GM23248 (cell line): ENCODE data around the gene SPINK6. TPM values are rescaled to one million over a fixed set of nuclear protein-coding genes. Genes with fewer than 3 reads are reported as not detected.

Experiments used
- DNase-seq: peaks from one replicate; pipeline ENCODE4 v3.0.0-alpha.2; 2015
- H2AFZ ChIP-seq: fragments of 200-600 bp; sonication (generic); 2 replicates; pipeline ENCODE4 v1.6.1; 2016; ENCODE audit warnings: antibody characterized with exemption
- H3F3A ChIP-seq: fragments of 200-600 bp; sonication (generic); 2 replicates; pipeline ENCODE4 v1.6.1; 2016; ENCODE audit warnings: mild to moderate bottlenecking, antibody characterized with exemption, mixed run types; ENCODE audit not compliant: insufficient read depth
- H3K27ac ChIP-seq: fragments of 200-600 bp; sonication (generic); 2 replicates; pipeline ENCODE4 v1.5.1; 2016; ENCODE audit warnings: mild to moderate bottlenecking
- H3K27me3 ChIP-seq: fragments of 200-600 bp; sonication (generic); replicated peaks from 2 replicates; pipeline ENCODE4 v1.6.1; 2016; ENCODE audit warnings: mild to moderate bottlenecking; ENCODE audit not compliant: insufficient read depth
- H3K36me3 ChIP-seq: fragments of 200-600 bp; sonication (generic); 2 replicates; pipeline ENCODE4 v1.6.1; 2016; ENCODE audit warnings: low read depth, mild to moderate bottlenecking
- H3K4me1 ChIP-seq: fragments of 200-600 bp; sonication (generic); 2 replicates; pipeline ENCODE4 v1.6.1; 2016; ENCODE audit warnings: mild to moderate bottlenecking; ENCODE audit not compliant: insufficient read depth
- H3K4me2 ChIP-seq: fragments of 200-600 bp; sonication (generic); one replicate; pipeline ENCODE4 v1.6.1; 2016; ENCODE audit warnings: mild to moderate bottlenecking; ENCODE audit not compliant: unreplicated experiment
- H3K4me3 ChIP-seq: fragments of 200-600 bp; sonication (generic); 2 replicates; pipeline ENCODE4 v1.5.1; 2016; ENCODE audit warnings: mild to moderate bottlenecking
- H3K79me2 ChIP-seq: fragments of 200-600 bp; sonication (generic); 2 replicates; pipeline ENCODE4 v1.6.1; 2016; ENCODE audit warnings: mild to moderate bottlenecking; ENCODE audit not compliant: insufficient read depth
- H3K9ac ChIP-seq: fragments of 200-600 bp; sonication (generic); 2 replicates; pipeline ENCODE4 v1.6.1; 2016; ENCODE audit warnings: mild to moderate bottlenecking
- H3K9me2 ChIP-seq: fragments of 200-600 bp; sonication (generic); 2 replicates; pipeline ENCODE4 v1.6.1; 2016; ENCODE audit warnings: mixed run types, mild to moderate bottlenecking, moderate library complexity; ENCODE audit not compliant: insufficient read depth
- H3K9me3 ChIP-seq: fragments of 200-600 bp; sonication (generic); one replicate; pipeline ENCODE4 v1.6.1; 2017; ENCODE audit warnings: low read depth
- H4K20me1 ChIP-seq: fragments of 200-600 bp; sonication (generic); 2 replicates; pipeline ENCODE4 v1.6.0; 2016; ENCODE audit not compliant: insufficient read depth
- EZH2 ChIP-seq: fragments of 200-600 bp; sonication (generic); IDR thresholded peaks from 2 replicates; pipeline ENCODE4 v1.6.1; 2018; ENCODE audit warnings: antibody characterized with exemption, mild to moderate bottlenecking; ENCODE audit not compliant: insufficient read depth, poor library complexity, severe bottlenecking
- EZH2phosphoT487 ChIP-seq: fragments of 200-600 bp; sonication (generic); IDR thresholded peaks from 2 replicates; pipeline ENCODE4 v1.6.1; 2018; ENCODE audit warnings: antibody characterized with exemption, moderate library complexity, mild to moderate bottlenecking, low read depth; ENCODE audit not compliant: insufficient read depth
- WGBS, 2 experiments: methylation state at CpG; one replicate each; pipeline ENCODE4 v1.1.6; 2015 to 2017; ENCODE audit warnings: low lambda C conversion rate in 2 of 2, low coverage in 1 of 2; ENCODE audit errors: missing lambda C conversion rate in 2 of 2; 5-methylcytosine and 5-hydroxymethylcytosine counted together
- in situ Hi-C: fragments of 300-500 bp; cut with MboI; formaldehyde crosslinking; loops from 2 replicates; pipeline ENCODE4 v1.15.0; 2020
- polyA plus RNA-seq: library from polyadenylated mRNA; unstranded; fragments of >200 nt; fragmentation: Nextera tagmentation; extraction: Ambion mirVana; gene quantifications from 2 replicates; pipeline ENCODE4 v1.2.1, GENCODE V29; 2016
- total RNA-seq: library from RNA; depleted of rRNA; stranded (reverse); fragments of >200 nt; shearing (Covaris generic); gene quantifications from 2 replicates; pipeline ENCODE4 v1.2.3, GENCODE V29; 2014

The SPINK6 gene
- total and polyA plus RNA-seq, 2 experiments from 2014 or later, result not detected

GRCh38 chr5:148166550-148167283 lies 36.1 kb upstream of the SPINK6 start:
- Histone ChIP-seq H3K4me2 (no peak overlapping the region), H3K9me3 (no peaks in the 10 kb centered on the region), H3K27me3 (no peaks in the 10 kb centered on the region), H3K36me3 (no peaks in the 10 kb centered on the region), H3K9me2 (no peaks in the 10 kb centered on the region), H3K9ac (no peak overlapping the region), H3K27ac (no peak overlapping the region), H3F3A (no peaks in the 10 kb centered on the region), H3K79me2 (no peaks in the 10 kb centered on the region), H3K4me3 (no peak overlapping the region), H3K4me1 (no peaks in the 10 kb centered on the region), H2AFZ (no peak overlapping the region), H4K20me1 (no peaks in the 10 kb centered on the region)
- no peak for DNase-seq
- WGBS, 2 experiments, result 26 to 31% methylated on average over 4 of the region's 4 CpGs
- TF ChIP-seq EZH2phosphoT487 (no peak), EZH2 (no peak)
- in situ Hi-C loops, result loop anchor here (10.0 kb wide), 1 partner anchor 308 kb away; no protein-coding TSS in a partner anchor

GRCh38 chr5:148168246-148168645 lies 34.6 kb upstream of the SPINK6 start, which contains the start of gene SPINK14:
TSS of gene SPINK14 (plus strand) at chr5:148168546. CDS start at chr5:148169733, 1,187 bp downstream.
- Histone ChIP-seq H3K4me1 (no peaks in the 10 kb centered on the region), H3K27ac (no peak within 1 kb of the TSS), H3K9me3 (no peaks in the 10 kb centered on the region), H3K27me3 (no peaks in the 10 kb centered on the region), H3K9ac (no peak within 1 kb of the TSS), H3K4me3 (no peak within 1 kb of the TSS), H3K79me2 (no peaks in the 10 kb centered on the region), H3K36me3 (no peaks in the 10 kb centered on the region), H4K20me1 (no peaks in the 10 kb centered on the region), H3F3A (no peaks in the 10 kb centered on the region), H3K4me2 (no peak within 1 kb of the TSS), H3K9me2 (no peaks in the 10 kb centered on the region), H2AFZ (no peak within 1 kb of the TSS)
- DNase-seq, result no peak
- TF ChIP-seq EZH2phosphoT487 (no peak), EZH2 (no peak)
- in situ Hi-C loops, result loop anchor here (10.0 kb wide), 1 partner anchor 307 kb away; no protein-coding TSS in a partner anchor
- WGBS, 2 experiments, result 40 to 59% methylated on average over 1 of the region's 1 CpG

GRCh38 chr5:148172377-148172776 lies 30.5 kb upstream of the SPINK6 start:
- H3K9ac ChIP-seq, result no peak overlapping the region
- H2AFZ ChIP-seq, result no peak overlapping the region
- in situ Hi-C loops, result no loop called here
- no peaks in the 10 kb centered on the region for H3K4me1 ChIP-seq
- no peak overlapping the region for H3K4me3 ChIP-seq
- TF ChIP-seq EZH2phosphoT487 (no peak), EZH2 (no peak)
- H3K27ac ChIP-seq, result no peak overlapping the region
- no peaks in the 10 kb centered on the region for H3K36me3 ChIP-seq
- 19 to 27% methylated on average over 2 of the region's 2 CpGs for WGBS, 2 experiments
- no peaks in the 10 kb centered on the region for H3K27me3 ChIP-seq
- H3F3A ChIP-seq, result no peaks in the 10 kb centered on the region
- no peaks in the 10 kb centered on the region for H3K9me3 ChIP-seq
- H4K20me1 ChIP-seq, result no peaks in the 10 kb centered on the region
- H3K79me2 ChIP-seq, result no peaks in the 10 kb centered on the region
- H3K4me2 ChIP-seq, result no peak overlapping the region
- H3K9me2 ChIP-seq, result no peaks in the 10 kb centered on the region
- DNase-seq, result no peak

- Histone ChIP-seq H3K9ac (no peak overlapping the region), H3F3A (no peaks in the 10 kb centered on the region), H3K9me3 (no peaks in the 10 kb centered on the region), H3K9me2 (no peaks in the 10 kb centered on the region), H3K27ac (no peak overlapping the region), H3K79me2 (no peaks in the 10 kb centered on the region), H4K20me1 (no peaks in the 10 kb centered on the region), H2AFZ (no peak overlapping the region), H3K27me3 (0 out of 2 replicates have a peak, but pooled peaks cover under 1% of the 10 kb centered on the region), H3K4me1 (no peaks in the 10 kb centered on the region), H3K4me3 (no peak overlapping the region), H3K36me3 (no peaks in the 10 kb centered on the region), H3K4me2 (no peak overlapping the region)
- in situ Hi-C loops, result loop anchor here (25.0 kb wide), 1 partner anchor 936 kb away; no protein-coding TSS in a partner anchor
- TF ChIP-seq EZH2, result no peak
- no peak for TF ChIP-seq EZH2phosphoT487
- 8 to 9% methylated on average over 2 of the region's 2 CpGs for WGBS, 2 experiments
- DNase-seq, result no peak
These were observed 26.4 kb upstream of the SPINK6 start for GRCh38 chr5:148176480-148176879.
